HG02759 (cell line): ENCODE data around the gene GSS.
"Not testable (repeated sequence)": the region's sequence is repeated elsewhere in the genome, so short reads cannot be mapped to it uniquely, and the experiment has no call there.

ENCODE experiments used
- ATAC-seq: cut with Tn5 transposase; IDR thresholded peaks from one replicate; pipeline ENCODE4 v1.9.1; 2021; ENCODE audit warnings: mild to moderate bottlenecking, moderate library complexity; ENCODE audit not compliant: unreplicated experiment

The GSS gene

DNA sequence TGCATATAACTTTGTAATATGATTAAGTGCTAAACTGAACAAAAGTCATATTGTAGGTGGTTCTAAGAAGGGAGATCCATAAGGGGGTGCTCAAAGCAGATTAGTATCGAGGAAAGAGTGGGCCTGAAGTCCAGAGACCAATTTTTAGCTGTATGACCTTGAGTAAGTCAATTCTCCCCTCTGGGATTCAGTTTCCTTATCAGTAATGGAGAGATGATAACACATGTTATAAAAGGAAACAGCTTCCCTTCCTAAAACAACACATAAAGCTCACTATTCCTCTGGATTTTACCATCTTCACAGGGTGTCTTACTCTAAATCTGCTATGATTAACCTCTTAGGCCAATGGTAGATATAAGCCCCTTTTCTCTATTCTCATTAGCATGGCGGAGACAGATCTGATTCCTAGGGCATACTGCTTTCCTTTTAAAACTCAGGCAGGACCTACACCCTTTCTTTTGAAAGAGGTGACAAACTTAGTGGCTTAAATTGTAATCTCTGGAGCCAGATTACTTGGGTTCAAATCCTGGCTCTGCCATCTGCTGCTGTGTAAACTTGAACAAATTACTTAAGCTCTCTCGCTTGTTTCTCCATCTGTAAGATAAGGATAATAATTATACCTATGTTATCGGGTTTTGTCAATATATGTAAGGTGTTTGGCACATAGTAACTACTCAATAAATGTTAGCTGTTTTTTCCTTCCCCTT is 39.7 kb downstream of the GSS start:
- no peak for ATAC-seq

- no peak for ATAC-seq
These were observed 40.5 kb downstream of the GSS start for GRCh38 chr20:34915131-34915530.

- ATAC-seq = no peak
These were observed 47.8 kb downstream of the GSS start for GRCh38 chr20:34907616-34908469.

GRCh38 chr20:34904202-34904621 is 51.4 kb downstream of the GSS start:
- no peak for ATAC-seq

DNA sequence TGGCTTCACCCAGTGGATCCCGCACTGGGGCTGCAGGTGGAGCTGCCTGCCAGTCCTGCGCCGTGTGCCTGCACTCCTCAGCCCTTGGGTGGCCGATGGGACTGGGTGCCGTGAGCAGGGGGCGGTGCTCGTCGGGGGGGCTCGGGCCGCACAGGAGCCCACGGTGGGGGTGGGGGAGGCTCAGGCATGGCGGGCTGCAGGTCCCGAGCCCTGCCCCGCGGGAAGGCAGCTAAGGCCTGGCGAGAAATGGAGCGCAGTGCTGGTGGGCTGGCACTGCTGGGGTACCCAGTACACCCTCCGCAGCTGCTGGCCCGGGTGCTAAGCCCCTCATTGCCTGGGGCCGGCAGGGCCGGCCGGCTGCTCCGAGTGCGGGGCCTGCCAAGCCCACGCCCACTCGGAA is 56.9 kb downstream of the GSS start:
- not testable (repeated sequence) for ATAC-seq

DNA sequence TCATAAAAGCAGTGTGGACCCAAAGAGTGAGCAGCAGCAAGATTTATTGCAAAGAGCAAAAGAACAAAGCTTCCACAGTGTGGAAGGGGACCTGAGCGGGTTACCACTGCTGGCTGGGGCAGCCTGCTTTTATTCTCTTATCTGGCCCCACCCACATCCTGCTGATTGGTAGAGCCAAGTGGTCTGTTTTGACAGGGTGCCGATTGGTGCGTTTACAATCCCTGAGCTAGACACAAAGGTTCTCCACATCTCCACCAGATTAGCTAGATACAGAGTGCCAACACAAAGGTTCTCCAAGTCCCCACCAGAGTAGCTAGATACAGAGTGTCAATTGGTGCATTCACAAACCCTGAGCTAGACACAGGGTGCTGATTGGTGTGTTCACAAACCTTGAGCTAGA is 57.5 kb downstream of the GSS start:
- ATAC-seq = not testable (repeated sequence)

- ATAC-seq = no peak
These were observed 59.5 kb downstream of the GSS start for GRCh38 chr20:34896086-34896621.

GRCh38 chr20:34895465-34895864 is 60.1 kb downstream of the GSS start:
- no peak for ATAC-seq

GRCh38 chr20:34894723-34895122 is 60.9 kb downstream of the GSS start:
- no peak for ATAC-seq

GRCh38 chr20:34892671-34893070 is 62.9 kb downstream of the GSS start:
- no peak for ATAC-seq

GRCh38 chr20:34891166-34892062 is 64.2 kb downstream of the GSS start:
- no peak for ATAC-seq

GRCh38 chr20:34888468-34888867 is 67.1 kb downstream of the GSS start:
- no peak for ATAC-seq

GRCh38 chr20:34887023-34887422 is 68.6 kb downstream of the GSS start:
- no peak for ATAC-seq

GRCh38 chr20:34886122-34886521 is 69.5 kb downstream of the GSS start:
- no peak for ATAC-seq

GRCh38 chr20:34884260-34884659 is 71.3 kb downstream of the GSS start:
- ATAC-seq = no peak

GRCh38 chr20:34883809-34884208 is 71.8 kb downstream of the GSS start:
- ATAC-seq = no peak

DNA sequence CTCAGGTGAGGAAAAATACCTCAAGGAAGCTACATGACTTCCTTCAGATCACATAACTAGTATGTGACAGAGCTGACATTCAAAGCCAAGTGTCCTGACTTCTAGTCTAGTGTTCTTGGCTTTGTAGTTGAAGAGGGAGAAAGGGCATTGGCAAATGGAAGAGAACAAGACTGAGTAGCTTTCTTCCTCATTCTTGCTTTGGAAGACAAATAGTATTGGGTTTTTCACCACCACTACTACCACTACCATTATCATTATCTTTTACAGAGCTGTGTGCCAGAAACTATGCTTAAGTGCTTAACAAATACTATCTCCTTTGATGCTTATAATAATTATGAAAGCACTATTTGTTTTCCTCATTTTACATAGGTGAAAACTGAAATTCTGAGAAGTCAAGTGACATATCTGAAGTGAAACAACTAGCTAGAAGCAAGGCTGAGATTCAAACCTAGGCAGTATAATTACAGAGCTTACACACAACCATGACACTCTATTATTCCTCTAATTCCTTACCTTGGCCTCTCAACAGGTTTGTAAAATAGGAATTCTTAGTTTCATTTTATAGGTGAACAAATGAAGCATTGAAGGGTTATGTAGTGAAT is 72.4 kb downstream of the GSS start:
- ATAC-seq = no peak

GRCh38 chr20:34881689-34882088 is 73.9 kb downstream of the GSS start:
- ATAC-seq = no peak

- ATAC-seq = not testable (repeated sequence)
These were observed 74.6 kb downstream of the GSS start for GRCh38 chr20:34880971-34881370.

GRCh38 chr20:34880215-34880850 is 75.3 kb downstream of the GSS start:
- ATAC-seq = no peak
